BLaER1 treated with 17β-estradiol and CSF1 and Interleukin-3, amounts not matched to agents 10 nM and 100 nM (cell line): ENCODE results near the gene LGALS16.
"Not testable (repeated sequence)": the region's sequence is repeated elsewhere in the genome, so short reads cannot be mapped to it uniquely, and the experiment has no call there.

Experiments used
- H3K27ac ChIP-seq, 11 experiments: shearing (Covaris generic); formaldehyde crosslinking; 2 replicates each; pipeline ENCODE4 v1.8.1; 2022
- H3K27me3 ChIP-seq, 11 experiments: shearing (Covaris generic); formaldehyde crosslinking; 2 replicates each; pipeline ENCODE4 v1.8.1; 2022
- H3K36me3 ChIP-seq, 11 experiments: shearing (Covaris generic); formaldehyde crosslinking; 2 replicates each; pipeline ENCODE4 v1.8.1; 2022
- H3K4me1 ChIP-seq, 10 experiments: shearing (Covaris generic); formaldehyde crosslinking; 2 replicates each; pipeline ENCODE4 v1.8.1; 2022
- H3K4me2 ChIP-seq, 11 experiments: shearing (Covaris generic); formaldehyde crosslinking; 2 replicates each; pipeline ENCODE4 v1.8.1; 2022
- H3K4me3 ChIP-seq, 10 experiments: shearing (Covaris generic); formaldehyde crosslinking; 2 replicates each; pipeline ENCODE4 v1.8.1; 2022
- H3K9ac ChIP-seq, 11 experiments: shearing (Covaris generic); formaldehyde crosslinking; 2 replicates each; pipeline ENCODE4 v1.8.1; 2022
- H3K9me3 ChIP-seq, 11 experiments: shearing (Covaris generic); formaldehyde crosslinking; replicated peaks in 1 of 11; 2 replicates each; pipeline ENCODE4 v1.8.1; 2022
- H4K20me1 ChIP-seq, 11 experiments: shearing (Covaris generic); formaldehyde crosslinking; 2 replicates each; pipeline ENCODE4 v1.8.1; 2022
- Cebpa-rat ChIP-seq, 11 experiments: shearing (Covaris generic); IDR thresholded peaks; 2 replicates each; pipeline ENCODE4 v1.8.1; 2022

LGALS16 gene

DNA sequence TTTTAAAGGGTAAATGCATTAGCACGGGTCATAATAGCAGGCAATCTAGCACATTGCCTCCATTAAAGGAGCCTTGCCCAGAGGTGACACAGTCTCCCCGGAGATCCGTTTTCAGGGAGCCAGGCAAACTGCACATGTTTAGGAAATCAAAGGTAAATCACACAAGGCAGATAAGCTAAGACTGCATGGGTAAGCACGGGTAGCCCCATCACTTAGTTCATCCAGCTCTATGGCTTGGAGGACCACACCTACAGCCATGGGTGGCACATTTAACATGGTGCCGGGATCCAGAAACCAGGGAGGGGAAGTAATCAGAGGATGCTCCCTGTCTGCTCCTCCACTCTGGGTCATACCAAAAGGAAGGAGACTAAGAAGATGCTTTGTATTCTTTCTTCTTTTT is 16.8 kb downstream of the LGALS16 start:
- Histone ChIP-seq H4K20me1 (no peaks in the 10 kb centered on the region), H3K4me2 (peak overlapping the region; percentile 4 to 42 (median 32); a peak in 18 of 22 replicates), H3K4me3 (no peak overlapping the region), H3K9me3 (no peaks in the 10 kb centered on the region), H3K4me1 (peaks cover 15 to 23% (median 19%) of the 10 kb centered on the region in 10 experiments), H3K9ac (no peak overlapping the region), H3K27ac (no peak overlapping the region), H3K36me3 (no peaks in the 10 kb centered on the region), H3K27me3 (no peaks in the 10 kb centered on the region)
- no peak for TF ChIP-seq Cebpa-rat (IDR thresholded peaks at IDR 0.05)

- H4K20me1 ChIP-seq, H3K9ac ChIP-seq, H3K9me3 ChIP-seq, H3K4me3 ChIP-seq, H3K27me3 ChIP-seq, H3K36me3 ChIP-seq, H3K27ac ChIP-seq: not testable (repeated sequence)
- Histone ChIP-seq H3K4me1 (peaks cover 18 to 37% (median 33%) of the 10 kb centered on the region in 10 experiments), H3K4me2 (peak overlapping the region in 2 of 11 experiments; percentile 33 to 42; a peak in 1 of 22 replicates)
Measured at GRCh38 chr19:39673862-39674261, 18.1 kb downstream of the LGALS16 start.

GRCh38 chr19:39676004-39676403 is 20.3 kb downstream of the LGALS16 start:
- no peaks in the 10 kb centered on the region for H3K9me3 ChIP-seq
- no peaks in the 10 kb centered on the region for H4K20me1 ChIP-seq
- no peak overlapping the region for H3K9ac ChIP-seq
- no peak overlapping the region for H3K4me3 ChIP-seq
- H3K4me2 ChIP-seq = peak overlapping the region in 4 of 11 experiments; percentile 5 to 31 (median 21); a peak in 2 of 22 replicates
- H3K36me3 ChIP-seq = no peaks in the 10 kb centered on the region
- H3K4me1 ChIP-seq = peaks cover 20 to 49% (median 37%) of the 10 kb centered on the region in 10 experiments
- H3K27me3 ChIP-seq = no peaks in the 10 kb centered on the region
- no peak overlapping the region for H3K27ac ChIP-seq
- TF ChIP-seq Cebpa-rat (IDR thresholded peaks at IDR 0.05) = no peak

DNA sequence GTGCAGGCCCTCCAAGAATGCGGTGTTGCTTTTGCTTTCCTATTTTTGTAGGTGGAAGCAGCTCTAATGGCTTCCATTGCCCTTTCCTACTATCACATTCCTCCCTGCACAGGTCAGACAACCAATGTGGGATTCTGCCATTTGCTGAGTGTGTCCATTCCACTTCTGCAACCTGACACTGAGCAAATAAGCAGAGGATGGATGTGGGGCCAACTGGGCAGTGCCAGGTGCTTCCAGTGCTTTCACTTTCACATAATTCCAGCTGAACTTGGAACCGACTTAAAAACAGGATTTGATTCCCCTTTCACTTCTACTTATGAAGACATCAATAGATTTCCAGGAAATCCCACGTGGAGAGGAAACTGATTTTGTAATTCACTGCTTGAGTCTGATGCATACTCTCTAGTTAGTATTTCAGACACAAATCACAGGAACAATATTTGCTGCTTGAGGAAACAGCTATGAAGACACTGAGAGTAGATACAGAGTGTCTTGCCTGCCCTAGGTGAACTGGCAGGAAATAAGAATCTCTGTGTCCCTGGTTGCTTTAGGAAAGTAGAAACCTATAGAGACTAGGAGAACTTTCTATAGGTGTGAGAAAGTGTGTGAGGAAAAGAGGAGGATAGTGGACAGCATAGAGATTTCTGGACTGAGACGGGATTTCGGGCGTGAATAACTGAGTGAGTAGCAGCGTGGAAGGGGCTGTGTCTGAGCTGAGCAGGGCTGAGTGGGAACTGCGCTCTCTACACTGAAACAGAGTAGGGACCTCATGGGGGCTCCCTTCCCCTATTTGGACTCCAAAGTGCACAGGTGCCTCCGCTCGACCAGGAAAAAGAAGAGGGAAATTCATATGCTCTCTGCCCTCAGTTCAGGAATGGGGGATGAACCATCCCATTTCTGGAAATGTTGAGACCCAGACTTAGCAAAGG is 22.5 kb downstream of the LGALS16 start:
- no peaks in the 10 kb centered on the region for H4K20me1 ChIP-seq
- no peak overlapping the region for H3K4me3 ChIP-seq
- H3K4me2 ChIP-seq = peak overlapping the region in 10 of 11 experiments; percentile 17 to 68 (median 58); a peak in 17 of 22 replicates
- no peaks in the 10 kb centered on the region for H3K9me3 ChIP-seq
- no peaks in the 10 kb centered on the region for H3K27me3 ChIP-seq
- no peak overlapping the region for H3K9ac ChIP-seq
- no peak for TF ChIP-seq Cebpa-rat (IDR thresholded peaks at IDR 0.05)
- peaks cover 9 to 35% (median 26%) of the 10 kb centered on the region in 10 experiments; a peak in 19 of 20 replicates for H3K4me1 ChIP-seq
- no peaks in the 10 kb centered on the region for H3K36me3 ChIP-seq
- H3K27ac ChIP-seq = peak overlapping the region in 5 of 11 experiments; percentile 3 to 47 (median 19); a peak in 4 of 22 replicates

DNA sequence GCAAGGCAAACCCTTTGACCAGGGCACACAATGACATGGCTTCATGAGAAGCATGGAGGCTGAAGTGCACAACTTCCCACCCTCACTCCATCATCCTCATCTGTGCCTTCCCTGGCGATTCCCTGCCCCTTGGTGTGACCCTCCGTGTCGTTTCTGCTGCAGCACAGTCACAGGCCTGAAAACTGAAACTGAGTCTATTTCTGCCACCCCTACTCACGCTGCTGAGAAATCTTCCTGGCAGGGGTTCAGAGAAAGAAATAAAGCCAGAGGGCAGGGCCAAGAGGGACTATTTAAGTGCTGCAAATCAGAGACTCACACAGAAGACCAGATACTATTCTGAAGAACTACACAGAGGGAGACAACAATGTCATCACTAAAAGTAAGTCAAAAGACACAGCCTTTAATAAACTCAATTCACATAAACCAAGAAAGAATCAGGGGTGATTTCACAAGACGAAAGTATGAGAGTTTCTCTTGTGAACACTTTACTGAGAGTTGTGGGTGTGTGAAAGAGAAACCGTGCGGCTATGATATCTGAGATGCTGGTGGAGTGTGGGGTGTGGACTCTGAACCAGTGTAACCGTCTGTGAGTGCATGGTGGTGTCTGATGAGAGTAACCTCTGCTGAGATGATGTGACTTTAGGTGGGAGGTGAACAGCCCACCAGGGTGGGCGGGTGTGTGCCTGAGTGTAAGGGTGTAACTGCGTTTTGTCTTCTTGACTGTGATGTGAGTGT is 23.5 kb downstream of the LGALS16 start:
- Histone ChIP-seq H3K4me2 (peak overlapping the region in 10 of 11 experiments; percentile 12 to 68 (median 58); a peak in 16 of 22 replicates), H3K9me3 (no peaks in the 10 kb centered on the region), H3K36me3 (no peaks in the 10 kb centered on the region), H3K27me3 (no peaks in the 10 kb centered on the region), H3K9ac (no peak overlapping the region), H3K4me1 (peaks cover 6 to 31% (median 21%) of the 10 kb centered on the region in 10 experiments; a peak in 18 of 20 replicates), H4K20me1 (no peaks in the 10 kb centered on the region), H3K27ac (peak overlapping the region in 4 of 11 experiments; percentile 3 to 47 (median 25); a peak in 2 of 22 replicates), H3K4me3 (no peak overlapping the region)
- TF ChIP-seq Cebpa-rat (IDR thresholded peaks at IDR 0.05) = no peak

DNA sequence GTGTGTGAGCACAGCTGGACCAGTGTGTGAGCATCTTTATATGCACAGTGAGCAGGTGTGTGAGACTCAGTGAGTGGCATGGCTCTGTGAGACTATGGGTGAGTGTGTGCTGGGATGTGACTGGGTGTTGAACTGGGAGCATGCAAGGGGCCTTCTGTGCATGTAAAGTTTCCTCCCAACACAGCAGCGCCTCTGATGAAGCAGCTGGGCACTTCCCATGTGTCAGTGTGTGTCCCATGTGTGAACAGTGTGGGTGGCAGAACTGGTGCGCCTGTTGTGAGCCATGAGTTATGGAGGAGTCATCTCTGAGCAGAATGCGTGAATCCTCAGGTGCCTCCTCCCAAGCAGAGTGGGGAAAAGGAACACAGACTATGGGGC is 24.1 kb downstream of the LGALS16 start:
- H3K27me3 ChIP-seq = no peaks in the 10 kb centered on the region
- no peak overlapping the region for H3K27ac ChIP-seq
- no peak overlapping the region for H3K9ac ChIP-seq
- H3K4me3 ChIP-seq = no peak overlapping the region
- TF ChIP-seq Cebpa-rat (IDR thresholded peaks at IDR 0.05) = no peak
- H3K4me2 ChIP-seq = peak overlapping the region in 2 of 11 experiments; percentile 26 to 58; a peak in 2 of 22 replicates
- no peaks in the 10 kb centered on the region for H3K36me3 ChIP-seq
- peaks cover 6 to 31% (median 21%) of the 10 kb centered on the region in 10 experiments; a peak in 18 of 20 replicates for H3K4me1 ChIP-seq
- H3K9me3 ChIP-seq = no peaks in the 10 kb centered on the region
- H4K20me1 ChIP-seq = no peaks in the 10 kb centered on the region

DNA sequence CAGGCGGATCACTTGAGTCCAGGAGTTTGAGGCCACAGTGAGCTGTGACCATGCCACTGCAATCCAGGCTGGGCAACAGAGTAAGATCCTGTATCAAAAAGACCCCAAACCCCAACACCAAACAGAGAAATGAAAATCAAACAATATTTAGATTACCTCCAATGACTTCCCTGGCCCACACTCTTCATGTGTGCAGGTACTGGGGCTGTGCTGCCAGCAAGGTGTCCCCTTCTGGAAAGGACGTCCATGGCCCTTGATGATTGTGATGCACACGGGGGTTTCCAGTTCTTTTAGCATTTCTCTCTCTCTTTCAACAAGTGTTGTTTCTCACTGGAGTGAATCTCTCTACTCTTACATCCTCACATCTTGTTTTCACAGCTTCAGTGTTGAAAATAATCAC is 24.9 kb downstream of the LGALS16 start:
- H3K4me3 ChIP-seq = no peak overlapping the region
- H3K9ac ChIP-seq = no peak overlapping the region
- TF ChIP-seq Cebpa-rat (IDR thresholded peaks at IDR 0.05) = no peak
- H3K4me2 ChIP-seq = no peak overlapping the region
- H3K36me3 ChIP-seq = no peaks in the 10 kb centered on the region
- no peak overlapping the region for H3K27ac ChIP-seq
- no peaks in the 10 kb centered on the region for H3K9me3 ChIP-seq
- H4K20me1 ChIP-seq = no peaks in the 10 kb centered on the region
- no peaks in the 10 kb centered on the region for H3K27me3 ChIP-seq
- peaks cover 6 to 31% (median 21%) of the 10 kb centered on the region in 10 experiments; a peak in 18 of 20 replicates for H3K4me1 ChIP-seq

DNA sequence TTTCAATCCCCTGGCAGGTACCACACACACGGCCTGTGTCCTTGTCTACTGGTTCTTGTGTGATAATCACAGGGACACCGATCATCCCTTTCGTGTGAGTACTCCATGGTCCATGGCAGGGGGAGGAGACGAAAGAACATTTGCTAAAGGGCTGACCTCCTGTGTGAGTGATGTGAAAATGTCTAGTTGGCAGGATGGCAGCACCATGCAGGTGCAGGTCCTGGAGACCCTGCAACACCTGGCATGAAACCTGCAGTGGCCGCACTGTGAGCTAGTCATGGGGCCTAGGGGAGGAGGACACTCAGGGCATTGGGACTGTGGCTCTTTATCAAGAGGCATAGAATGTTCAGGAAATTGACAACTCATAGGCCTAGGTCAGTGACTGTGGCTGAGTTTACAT is 25.7 kb downstream of the LGALS16 start:
- H4K20me1 ChIP-seq = no peaks in the 10 kb centered on the region
- no peak overlapping the region for H3K9ac ChIP-seq
- H3K4me3 ChIP-seq = no peak overlapping the region
- H3K27ac ChIP-seq = no peak overlapping the region
- no peak overlapping the region for H3K4me2 ChIP-seq
- H3K27me3 ChIP-seq = no peaks in the 10 kb centered on the region
- H3K36me3 ChIP-seq = no peaks in the 10 kb centered on the region
- TF ChIP-seq Cebpa-rat (IDR thresholded peaks at IDR 0.05) = no peak
- H3K4me1 ChIP-seq = peaks cover 6 to 28% (median 18%) of the 10 kb centered on the region in 10 experiments; a peak in 18 of 20 replicates
- H3K9me3 ChIP-seq = no peaks in the 10 kb centered on the region

- TF ChIP-seq Cebpa-rat (IDR thresholded peaks at IDR 0.05) = no peak
- no peaks in the 10 kb centered on the region for H4K20me1 ChIP-seq
- H3K4me2 ChIP-seq = no peak overlapping the region
- no peak overlapping the region for H3K9ac ChIP-seq
- no peak overlapping the region for H3K4me3 ChIP-seq
- no peak overlapping the region for H3K27ac ChIP-seq
- no peaks in the 10 kb centered on the region for H3K27me3 ChIP-seq
- H3K9me3 ChIP-seq = peaks cover 0 to 7% (median 2%) of the 10 kb centered on the region in 11 experiments; a peak in 7 of 22 replicates
- peaks cover 0 to 10% (median under 1%) of the 10 kb centered on the region in 10 experiments; a peak in 8 of 20 replicates for H3K4me1 ChIP-seq
- no peaks in the 10 kb centered on the region for H3K36me3 ChIP-seq
Measured at GRCh38 chr19:39684267-39684666, 28.6 kb downstream of the LGALS16 start.
